WTC11 (cell line): Measurements from ENCODE around the gene IFNA5. TPM values are rescaled to one million over a fixed set of nuclear protein-coding genes. Genes with fewer than 3 reads are reported as not detected.

ENCODE experiments used
- total RNA-seq: library from RNA; stranded (reverse); gene quantifications from 3 replicates; pipeline ENCODE4 v1.2.3, GENCODE V29; 2021

IFNA5 gene
- total RNA-seq, 1 experiment from 2014 or later: not detected

Other genes with a start within 250 kb of the IFNA5 start
- not detected in 3 replicates for gene IFNB1, start 227.4 kb downstream of the IFNA5 start, total RNA-seq
- gene IFNW1, start 163.5 kb downstream of the IFNA5 start, total RNA-seq: not detected in 3 replicates
- not detected in 3 replicates for gene IFNA21, start 138.7 kb downstream of the IFNA5 start, total RNA-seq
- gene IFNA4, start 117.7 kb downstream of the IFNA5 start, total RNA-seq: not detected in 3 replicates
- not detected in 3 replicates for gene IFNA7, start 103.1 kb downstream of the IFNA5 start, total RNA-seq
- not detected in 3 replicates for gene IFNA10, start 98.2 kb downstream of the IFNA5 start, total RNA-seq
- not detected in 3 replicates for gene IFNA16, start 88.0 kb downstream of the IFNA5 start, total RNA-seq
- gene IFNA17, start 77.1 kb downstream of the IFNA5 start, total RNA-seq: not detected in 3 replicates
- gene IFNA14, start 65.3 kb downstream of the IFNA5 start, total RNA-seq: not detected in 3 replicates
- 15.6 to 17.4 TPM (median 16.1 TPM) in 3 replicates for gene KLHL9, start 30.1 kb upstream of the IFNA5 start, total RNA-seq
- not detected in 3 replicates for gene IFNA6, start 45.6 kb upstream of the IFNA5 start, total RNA-seq
- not detected in 3 replicates for gene IFNA13, start 62.7 kb upstream of the IFNA5 start, total RNA-seq
- gene IFNA2, start 80.1 kb upstream of the IFNA5 start, total RNA-seq: not detected in 3 replicates
- not detected in 3 replicates for gene IFNA8, start 103.8 kb upstream of the IFNA5 start, total RNA-seq
- not detected in 3 replicates for gene IFNA1, start 135.1 kb upstream of the IFNA5 start, total RNA-seq
- 0.11 to 0.14 TPM in 2 of 3 replicates, not detected in the other for gene IFNE, start 177.0 kb upstream of the IFNA5 start, total RNA-seq